NCI-H82 treated with DMSO at 0.1 percent for 48 hours (cell line): Measurements from ENCODE around the gene MFAP1.
A peak's percentile ranks its signal among the peaks of the same experiment; 100 is the strongest.
"Not testable (repeated sequence)": the region's sequence is repeated elsewhere in the genome, so short reads cannot be mapped to it uniquely, and the experiment has no call there.

Experiments
- DNase-seq: peaks from one replicate; lab custom pipeline; 2025; ENCODE audit not compliant: unreplicated experiment; lab: John Stamatoyannopoulos, UW

The MFAP1 gene, protein sequence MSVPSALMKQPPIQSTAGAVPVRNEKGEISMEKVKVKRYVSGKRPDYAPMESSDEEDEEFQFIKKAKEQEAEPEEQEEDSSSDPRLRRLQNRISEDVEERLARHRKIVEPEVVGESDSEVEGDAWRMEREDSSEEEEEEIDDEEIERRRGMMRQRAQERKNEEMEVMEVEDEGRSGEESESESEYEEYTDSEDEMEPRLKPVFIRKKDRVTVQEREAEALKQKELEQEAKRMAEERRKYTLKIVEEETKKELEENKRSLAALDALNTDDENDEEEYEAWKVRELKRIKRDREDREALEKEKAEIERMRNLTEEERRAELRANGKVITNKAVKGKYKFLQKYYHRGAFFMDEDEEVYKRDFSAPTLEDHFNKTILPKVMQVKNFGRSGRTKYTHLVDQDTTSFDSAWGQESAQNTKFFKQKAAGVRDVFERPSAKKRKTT

DNA sequence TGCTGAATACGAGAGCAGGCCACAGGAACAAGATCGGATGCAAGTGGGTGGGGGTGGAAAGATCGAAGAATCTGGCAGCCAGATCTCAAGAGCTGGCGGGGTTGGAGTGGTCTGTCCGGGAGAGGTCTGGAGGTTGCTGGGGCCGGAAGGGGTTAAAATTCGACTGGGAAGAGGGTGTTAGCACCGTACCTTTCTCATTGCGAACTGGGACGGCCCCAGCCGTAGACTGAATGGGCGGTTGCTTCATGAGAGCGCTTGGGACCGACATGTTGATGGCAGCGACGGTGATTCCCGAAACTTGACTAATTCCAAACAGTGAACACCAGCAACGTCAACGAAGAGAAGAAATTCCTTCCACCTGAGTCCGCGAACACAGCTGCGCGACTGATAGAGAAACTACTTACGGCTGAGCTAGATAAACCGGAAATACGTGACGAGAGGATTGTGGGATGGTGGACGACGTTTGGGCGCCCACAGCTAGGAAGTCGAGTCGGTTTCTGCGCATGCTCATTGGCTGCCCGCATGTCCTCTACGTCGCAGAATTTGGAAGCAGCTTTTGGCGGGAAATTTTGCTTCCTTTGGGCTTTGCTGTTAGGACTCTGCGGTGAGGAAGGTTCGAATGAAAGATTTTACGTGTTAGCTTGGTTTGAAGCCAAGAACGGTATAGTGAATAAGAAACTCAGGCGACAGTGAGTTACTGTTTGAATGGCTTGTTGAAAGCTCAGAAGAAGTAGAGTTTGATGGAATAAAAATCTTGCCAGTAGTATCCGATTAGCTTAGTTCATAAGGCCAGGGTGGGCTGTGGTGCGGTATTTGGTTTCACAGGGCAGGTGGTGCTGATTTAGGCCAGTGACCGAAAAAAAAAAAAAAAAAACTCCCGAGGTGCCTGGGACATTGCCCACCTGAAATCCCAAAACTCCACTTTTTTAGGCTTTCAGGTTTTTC lies at the start of gene MFAP1:
Gene MFAP1 (minus strand): TSS at position 389 of the 945 bp plus-strand sequence. CDS start 121 bp downstream, at position 268.
- DNase-seq, result peak; percentile 97

DNA sequence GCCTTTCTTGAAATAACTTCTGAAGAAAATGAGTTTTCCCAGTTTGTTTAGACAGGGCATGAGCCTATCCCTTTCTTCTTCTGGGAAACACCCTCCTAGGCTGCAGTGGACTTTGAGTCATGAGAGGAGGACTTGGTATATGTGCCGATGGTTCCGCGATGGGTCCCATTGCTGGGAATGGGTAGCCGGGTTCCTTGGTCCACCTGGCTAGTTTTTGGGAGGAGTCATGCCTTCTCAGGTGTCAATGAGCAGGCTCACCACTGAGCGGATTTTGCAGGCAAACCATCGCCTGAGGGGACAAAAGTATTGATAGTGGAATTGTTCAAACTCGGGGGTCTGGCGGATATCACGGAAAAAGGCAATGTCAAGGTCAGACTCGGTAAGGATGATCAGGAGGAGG lies 49.2 kb upstream of the MFAP1 start:
- DNase-seq, result no peak

DNA sequence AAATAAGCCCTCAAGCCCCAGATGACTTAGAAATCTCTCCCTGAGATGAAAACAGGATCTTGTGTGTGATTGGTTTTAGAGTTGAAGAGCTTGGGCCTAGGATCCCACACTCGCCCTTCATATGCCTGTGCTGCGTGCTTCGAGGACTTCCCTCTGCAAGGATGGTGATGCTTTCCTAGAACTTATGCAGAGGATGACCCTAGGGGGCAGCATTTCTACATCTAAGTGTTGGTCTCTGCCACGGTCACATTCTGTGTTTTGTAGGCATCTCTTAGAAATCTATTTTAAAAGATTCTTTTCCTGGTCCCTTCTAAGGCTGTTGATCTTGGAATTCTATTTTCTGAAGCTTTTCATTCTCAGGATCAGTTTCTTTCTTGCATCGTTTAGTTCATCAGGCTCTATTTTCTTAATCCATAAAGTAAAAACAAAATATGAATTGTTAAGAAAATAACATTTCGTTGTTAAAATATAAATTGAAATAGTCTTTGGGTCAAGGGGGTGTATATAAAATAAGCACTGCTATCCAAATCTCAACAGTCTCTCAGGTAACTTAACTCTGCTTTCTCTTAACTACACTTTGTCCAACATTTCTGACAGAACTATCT lies 48.0 kb upstream of the MFAP1 start:
- DNase-seq, result no peak

DNA sequence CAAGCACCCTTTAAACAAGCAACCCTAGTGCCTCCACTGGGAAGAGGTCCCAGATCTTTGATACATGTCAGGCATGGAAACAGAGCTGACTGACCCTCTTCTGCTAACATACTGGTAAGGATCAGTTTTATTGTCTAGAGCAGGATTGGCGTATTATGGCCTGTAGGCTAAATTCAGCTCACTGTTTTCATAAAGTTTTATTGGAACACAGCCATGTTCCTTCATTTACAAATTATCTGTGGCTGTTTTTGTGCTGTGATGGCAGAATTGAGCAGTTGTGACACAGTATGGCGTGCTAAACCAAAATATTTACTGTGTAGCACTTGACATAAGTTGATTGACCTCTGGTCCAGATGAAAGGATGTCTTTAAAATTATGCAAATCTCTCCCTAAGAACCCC lies 47.3 kb upstream of the MFAP1 start:
- no peak for DNase-seq

DNA sequence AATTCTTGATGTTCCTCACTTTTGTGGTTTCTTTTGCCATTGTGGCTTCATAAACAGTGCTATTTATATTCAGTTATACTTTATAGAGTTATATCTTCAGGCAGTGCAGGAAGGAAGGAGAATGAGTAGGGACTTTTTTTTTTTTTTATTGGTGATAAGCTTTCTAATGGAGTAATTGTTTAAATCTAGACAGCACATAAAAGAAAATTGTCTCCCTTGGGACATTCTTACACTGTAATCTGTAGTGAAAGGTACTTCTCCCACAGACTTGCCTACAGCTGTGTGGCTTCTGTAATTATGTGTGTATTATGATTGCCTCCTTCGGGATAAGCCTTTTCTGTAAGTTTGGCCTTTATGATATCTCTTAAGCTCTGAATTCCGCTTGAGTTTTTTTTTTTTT lies 43.9 kb upstream of the MFAP1 start:
- no peak for DNase-seq

DNA sequence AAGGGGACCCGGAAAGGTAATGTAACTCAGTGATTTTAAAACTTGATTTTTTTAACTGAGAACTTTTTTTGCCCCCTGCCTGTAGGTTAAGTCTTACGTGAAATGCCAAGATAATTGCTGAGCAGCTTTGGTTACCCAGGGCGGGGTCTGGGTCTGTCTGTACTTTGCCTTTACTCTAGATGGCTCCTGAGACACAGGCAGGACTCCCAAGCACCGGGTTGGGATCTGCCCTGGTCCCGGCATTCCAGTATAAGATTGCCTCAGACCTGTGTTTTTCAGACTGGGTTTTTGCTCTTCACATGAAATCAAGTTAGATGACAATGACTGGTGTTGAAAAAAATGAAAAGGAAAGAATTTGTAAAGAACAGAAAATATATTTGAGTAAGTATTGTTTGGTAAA lies 42.6 kb upstream of the MFAP1 start:
- no peak for DNase-seq

DNA sequence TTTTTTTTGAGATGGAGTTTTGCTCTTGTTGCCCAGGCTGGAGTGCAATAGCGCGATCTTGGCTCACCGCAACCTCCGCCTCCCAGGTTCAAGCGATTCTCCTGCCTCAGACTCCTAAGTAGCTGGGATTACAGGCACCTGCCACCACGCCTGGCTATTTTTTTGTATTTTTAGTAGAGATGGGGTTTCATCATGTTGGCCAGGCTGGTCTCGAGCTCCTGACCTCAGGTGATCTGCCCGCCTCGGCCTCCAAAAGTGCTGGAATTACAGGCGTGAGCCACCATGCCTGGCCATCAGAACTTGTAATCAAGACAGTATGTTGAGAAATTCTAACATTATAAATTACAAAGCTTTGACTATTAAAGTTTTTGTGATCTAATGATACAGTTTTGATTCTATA lies 42.1 kb upstream of the MFAP1 start:
- not testable (repeated sequence) for DNase-seq

DNA sequence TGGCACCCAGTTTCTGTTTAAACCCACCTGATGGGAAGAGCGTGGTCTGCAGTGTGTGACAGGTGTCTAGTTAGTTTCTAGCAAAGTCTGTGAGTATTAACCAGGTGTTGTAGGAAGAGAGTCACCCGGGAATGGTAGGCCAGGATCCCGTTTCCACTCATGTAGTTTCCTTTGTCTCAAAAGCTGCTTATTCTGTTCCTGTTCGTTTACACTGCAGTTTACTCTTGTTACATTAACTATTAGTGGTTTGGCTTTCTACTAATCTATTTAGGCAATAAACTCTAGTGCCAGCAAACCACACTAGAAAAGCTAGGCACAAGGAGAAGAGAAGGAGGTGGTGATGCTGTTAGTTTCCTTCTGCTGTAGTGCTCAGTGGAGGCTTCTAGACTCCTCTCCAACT lies 35.1 kb upstream of the MFAP1 start:
- DNase-seq, result no peak

DNA sequence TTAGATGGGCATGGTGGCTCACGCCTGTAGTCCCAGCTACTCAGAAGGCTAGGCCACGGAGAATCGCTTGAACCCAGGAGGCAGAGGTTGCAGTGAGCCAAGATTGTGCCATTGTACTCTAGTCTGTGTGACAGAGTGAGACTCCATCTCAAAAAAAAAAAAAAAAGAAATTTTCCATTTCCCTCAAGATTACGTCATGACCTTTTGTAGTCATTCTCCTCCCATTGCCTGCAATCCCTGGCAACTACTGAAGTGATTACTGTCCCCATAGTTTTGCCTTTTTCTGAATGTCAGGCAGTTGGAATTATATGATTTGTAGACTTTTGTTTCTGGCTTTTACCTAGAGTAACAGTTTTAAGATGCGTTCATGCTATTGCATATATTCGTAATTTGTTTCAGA lies 30.3 kb upstream of the MFAP1 start:
- DNase-seq, result no peak

DNA sequence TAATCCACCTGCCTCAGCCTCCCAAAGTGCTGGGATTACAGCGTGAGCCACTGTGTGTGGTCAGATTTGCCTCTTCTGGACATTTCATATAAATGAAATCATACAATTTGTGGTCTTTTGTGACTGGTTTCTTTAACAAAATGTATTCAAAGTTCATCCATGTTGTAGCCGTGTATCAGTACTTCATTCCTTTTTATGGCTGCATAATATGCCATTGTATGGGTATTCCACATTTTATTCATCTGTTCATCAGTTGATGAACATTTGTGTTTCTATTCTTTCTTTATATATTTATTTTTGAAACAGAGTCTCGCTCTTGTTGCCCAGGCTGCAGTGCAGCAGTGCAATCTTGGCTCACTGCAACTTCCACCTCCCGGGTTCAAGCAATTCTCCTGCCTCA lies 28.1 kb upstream of the MFAP1 start:
- DNase-seq, result no peak

DNA sequence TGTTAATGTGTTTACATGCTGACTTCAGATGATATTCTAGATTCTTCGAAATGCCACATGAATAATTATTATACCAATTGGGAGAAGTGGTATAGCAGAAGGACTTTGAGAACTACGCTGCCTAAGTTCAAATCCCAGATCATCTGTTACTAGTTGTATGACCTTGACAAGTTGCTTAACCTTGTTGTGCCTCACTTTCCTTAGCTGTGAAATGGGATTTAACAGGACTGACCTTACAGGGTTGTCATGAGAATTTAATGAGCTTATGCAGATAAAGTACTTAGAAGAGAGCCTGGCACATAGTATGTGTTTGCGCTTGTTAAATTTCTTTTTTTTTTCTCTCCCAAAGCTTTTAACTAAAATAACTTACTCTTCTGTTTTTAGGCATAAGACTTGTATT lies 26.8 kb upstream of the MFAP1 start:
- no peak for DNase-seq

DNA sequence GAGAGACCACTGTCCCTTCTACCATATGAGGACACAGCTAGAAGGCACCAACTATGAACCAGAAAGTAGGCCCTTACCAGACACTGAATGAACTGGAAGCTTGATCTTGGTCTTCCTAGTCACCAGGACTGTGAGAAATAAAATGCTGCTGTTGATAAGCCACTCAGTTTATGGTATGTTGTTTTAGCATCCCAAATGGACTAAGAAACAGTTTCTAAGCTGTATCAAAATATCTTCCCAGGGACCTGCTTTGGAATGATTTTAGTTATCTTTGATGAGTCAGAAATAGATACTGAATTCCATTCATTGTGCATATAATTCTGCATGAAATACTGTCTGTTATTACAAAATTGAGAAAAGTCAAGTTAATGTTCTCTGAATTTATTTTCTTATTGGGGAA lies 20.9 kb upstream of the MFAP1 start:
- DNase-seq, result no peak

DNA sequence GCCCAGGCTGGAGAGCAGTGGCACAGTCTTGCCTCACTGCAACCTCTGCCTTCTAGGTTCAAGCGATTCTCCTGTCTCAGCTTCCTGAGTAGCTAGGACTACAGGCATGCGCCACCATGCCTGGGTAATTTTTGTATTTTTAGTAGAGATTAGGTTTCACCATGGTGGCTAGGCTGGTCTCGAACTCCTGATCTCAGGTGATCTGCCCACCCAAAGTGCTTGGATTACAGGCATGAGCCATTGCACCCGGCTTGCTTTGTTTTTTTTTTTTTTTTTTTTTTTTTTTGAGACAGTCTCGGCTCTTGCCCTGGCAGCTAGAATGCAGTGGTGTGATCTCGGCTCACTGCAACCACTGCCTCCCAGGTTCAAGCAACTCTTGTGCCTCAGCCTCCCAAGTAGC lies 8.0 kb upstream of the MFAP1 start:
- not testable (repeated sequence) for DNase-seq

DNA sequence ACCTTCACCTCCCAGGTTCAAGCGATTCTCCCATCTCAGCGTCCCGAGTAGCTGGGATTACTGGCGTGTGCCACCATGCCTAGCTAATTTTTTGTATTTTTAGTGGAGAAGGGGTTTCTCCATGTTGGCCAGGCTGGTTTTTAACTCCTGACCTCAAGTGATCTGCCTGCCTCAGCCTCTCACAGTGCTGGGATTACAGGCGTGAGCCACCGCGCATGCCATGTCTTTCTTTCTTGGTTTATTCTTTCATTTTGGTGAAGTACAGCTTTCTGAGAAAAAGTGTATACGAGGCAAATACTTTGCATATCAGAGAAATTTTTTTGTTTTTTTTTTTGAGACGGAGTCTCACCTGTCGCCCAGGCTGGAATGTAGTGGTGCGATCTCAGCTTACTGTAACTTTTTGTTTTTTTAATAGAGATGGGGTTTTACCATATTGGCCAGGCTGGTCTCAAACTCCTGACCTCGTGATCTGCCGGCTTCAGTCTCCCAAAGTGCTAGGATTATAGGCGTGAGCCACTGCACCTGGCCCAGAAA lies 7.1 kb upstream of the MFAP1 start:
- not testable (repeated sequence) for DNase-seq

DNA sequence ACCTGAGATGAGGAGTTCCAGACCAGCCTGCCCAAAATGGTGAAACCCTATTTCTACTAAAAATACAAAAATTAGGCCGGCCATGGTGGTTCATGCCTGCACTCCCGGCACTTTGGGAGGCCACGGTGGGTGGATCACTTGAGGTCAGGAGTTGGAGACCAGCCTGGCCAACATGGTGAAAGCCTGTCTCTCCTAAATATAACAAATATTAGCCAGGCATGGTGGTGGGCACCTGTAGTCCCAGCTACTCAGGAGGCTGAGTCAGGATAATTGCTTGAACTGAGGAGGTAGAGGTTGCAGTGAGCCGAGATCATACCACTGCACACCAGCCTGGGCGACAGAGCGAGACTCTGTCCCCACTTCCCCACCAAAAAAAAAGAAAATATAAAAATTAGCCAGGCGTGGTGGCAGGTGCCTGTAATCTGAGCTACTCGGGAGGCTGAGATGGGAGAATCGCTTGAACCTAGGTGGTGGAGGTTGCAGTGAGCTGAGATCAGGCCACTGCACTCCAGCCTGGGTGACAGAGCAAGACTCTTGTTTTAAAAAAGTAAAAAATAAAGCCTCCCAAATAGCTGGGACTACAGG lies 6.3 kb upstream of the MFAP1 start:
- not testable (repeated sequence) for DNase-seq

DNA sequence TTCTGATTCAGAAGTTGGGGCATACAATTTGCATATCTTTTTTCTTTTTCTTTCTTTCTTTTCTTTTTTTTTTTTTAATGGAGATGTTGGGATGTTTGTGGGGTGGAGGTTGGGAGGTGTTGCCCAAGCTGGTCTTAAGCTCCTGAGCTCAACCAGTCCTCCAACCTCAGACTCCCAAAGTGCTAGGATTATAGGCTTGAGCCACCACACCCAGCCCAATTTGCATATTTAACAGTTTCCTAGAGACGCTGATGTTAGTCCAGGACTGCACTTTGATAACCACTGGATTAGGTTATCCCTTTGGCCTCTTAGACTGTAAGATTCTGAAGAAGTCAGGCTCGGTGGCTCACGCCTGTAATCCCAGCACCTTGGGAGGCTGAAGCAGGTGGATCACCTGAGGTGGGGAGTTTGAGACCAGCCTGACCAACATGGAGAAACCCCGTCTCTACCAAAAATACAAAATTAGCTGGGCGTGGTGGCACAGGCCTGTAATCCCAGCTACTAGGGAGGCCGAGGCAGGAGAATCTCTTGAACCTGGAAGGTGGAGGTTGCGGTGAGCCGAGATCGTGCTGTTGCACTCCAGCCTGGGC lies 5.6 kb upstream of the MFAP1 start:
- DNase-seq, result not testable (repeated sequence)

DNA sequence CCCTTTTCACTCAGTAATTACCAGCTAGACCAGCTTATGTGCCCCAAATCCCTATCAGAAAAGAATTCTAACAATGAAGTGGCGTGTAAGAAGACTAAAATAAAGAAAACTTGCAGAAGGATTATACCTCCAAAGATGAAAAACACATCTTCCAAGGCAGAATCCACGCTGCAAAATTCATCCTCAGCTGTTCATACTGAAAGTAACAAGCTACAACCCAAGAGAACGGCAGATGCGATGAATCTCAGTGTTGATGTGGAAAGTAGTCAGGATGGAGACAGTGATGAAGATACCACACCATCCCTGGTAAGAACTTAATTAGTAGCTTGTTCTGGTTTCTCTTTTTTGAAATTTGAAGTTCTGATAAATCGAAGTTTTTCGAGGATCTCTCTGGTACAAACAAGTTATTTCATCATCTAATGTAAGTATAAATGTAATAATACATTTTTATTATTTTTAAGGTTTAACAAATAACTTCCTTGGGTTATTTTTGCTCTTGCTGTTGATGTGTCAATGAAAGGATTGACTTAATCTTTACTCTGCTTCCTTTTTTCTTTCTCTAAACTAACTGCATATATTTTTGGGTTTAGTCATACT lies 3.7 kb upstream of the MFAP1 start:
- no peak for DNase-seq

DNA sequence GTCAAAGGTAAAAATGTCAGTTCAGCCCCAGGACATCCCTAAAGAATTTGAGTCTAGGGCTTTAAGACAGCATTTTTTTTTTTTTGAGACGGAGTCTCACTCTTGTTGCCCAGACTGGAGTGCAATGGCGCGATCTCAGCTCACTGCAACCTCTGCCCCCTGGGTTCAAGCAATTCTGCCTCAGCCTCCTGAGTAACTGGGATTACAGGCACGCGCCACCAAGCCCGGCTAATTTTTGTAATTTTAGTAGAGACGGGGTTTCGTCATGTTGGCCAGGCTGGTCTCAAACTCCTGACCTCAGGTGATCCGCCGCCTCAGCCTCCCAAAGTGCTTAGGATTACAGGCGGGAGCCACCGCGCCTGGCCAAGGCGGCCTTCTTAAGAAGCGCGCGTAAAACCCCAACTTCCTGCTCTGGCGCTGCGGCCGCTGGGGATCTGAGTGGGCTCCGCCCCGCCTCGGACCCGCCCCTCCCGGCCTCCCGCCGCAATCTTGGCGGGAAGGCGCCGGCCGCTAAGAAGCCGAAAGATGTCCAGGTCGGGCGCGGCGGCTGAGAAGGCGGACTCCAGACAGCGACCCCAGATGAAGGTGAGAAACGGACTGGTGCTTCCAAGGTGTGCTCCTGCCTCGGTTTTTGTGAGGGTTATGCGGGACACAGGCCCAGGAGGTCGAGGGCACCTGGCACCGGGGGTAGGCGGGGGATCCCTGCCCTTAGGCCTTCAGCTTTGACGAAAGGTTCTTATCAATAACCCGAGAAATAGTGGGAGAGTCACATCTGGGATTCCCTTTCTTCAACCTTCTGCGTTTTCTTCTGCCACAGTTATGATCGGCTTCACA lies 2.2 kb upstream of the MFAP1 start, which contains the start of gene WDR76:
Gene WDR76 (plus strand): TSS at position 495 of the 834 bp plus-strand sequence. CDS start 31 bp downstream, at position 526.
- DNase-seq, result peak; percentile 83

DNA sequence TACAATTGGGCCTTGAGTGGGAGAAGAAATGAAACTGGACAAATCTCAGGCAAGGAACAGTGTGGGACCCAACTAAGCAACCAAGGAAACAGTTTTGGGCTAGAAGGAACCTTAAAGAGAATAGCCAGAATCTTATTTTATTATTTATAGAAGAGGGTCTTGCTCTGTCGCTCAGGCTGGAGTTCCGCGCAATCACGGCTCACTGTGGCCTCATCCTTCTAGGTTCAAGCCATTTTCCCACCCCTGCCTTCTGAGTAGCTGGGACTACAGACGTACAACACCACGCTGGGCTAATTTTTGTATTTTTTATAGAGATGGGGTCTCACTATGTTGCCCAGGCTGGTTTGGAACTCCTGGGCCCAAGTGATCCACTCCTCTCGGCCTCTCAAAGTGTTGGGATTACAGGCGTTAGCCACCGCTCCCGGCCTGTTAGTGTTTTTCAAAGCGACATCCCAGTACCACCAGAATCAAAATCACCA lies 1.6 kb upstream of the MFAP1 start:
- DNase-seq, result no peak
